ENCODE data around the gene SLIT3.

The SLIT3 gene

DNA sequence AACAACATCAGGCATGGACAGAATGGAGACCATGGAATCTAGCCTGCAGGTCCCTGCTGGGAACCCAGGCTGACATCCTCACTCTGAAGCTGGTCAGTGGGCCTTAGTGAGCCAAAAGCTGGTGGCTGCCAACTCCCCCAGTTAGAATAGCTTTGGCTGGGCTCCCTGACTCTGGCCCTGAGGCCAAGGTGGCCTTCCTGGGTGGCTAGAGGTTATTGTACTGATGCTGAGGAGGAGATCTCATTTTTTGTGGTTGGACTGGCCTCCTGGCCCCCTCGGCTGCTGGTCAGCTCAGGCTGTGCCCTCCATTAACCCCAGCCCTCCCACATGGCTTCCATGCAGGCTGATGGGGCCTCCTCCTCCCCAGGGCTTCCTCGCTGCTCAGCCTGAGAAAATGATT is 620.5 kb downstream of the SLIT3 start:
- H3K9me3 ChIP-seq (ENCODE audit: control insufficient read depth, low read length), result no peaks in the 10 kb centered on the region
- TF ChIP-seq, protein P1, sequence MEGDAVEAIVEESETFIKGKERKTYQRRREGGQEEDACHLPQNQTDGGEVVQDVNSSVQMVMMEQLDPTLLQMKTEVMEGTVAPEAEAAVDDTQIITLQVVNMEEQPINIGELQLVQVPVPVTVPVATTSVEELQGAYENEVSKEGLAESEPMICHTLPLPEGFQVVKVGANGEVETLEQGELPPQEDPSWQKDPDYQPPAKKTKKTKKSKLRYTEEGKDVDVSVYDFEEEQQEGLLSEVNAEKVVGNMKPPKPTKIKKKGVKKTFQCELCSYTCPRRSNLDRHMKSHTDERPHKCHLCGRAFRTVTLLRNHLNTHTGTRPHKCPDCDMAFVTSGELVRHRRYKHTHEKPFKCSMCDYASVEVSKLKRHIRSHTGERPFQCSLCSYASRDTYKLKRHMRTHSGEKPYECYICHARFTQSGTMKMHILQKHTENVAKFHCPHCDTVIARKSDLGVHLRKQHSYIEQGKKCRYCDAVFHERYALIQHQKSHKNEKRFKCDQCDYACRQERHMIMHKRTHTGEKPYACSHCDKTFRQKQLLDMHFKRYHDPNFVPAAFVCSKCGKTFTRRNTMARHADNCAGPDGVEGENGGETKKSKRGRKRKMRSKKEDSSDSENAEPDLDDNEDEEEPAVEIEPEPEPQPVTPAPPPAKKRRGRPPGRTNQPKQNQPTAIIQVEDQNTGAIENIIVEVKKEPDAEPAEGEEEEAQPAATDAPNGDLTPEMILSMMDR (IDR thresholded peaks at IDR 0.05), result no peak
- no peaks in the 10 kb centered on the region for H3K4me1 ChIP-seq
- H3K27me3 ChIP-seq (ENCODE audit: control insufficient read depth, insufficient read depth, low read length), result no peaks in the 10 kb centered on the region
- H3K27ac ChIP-seq, result no peak overlapping the region
- H3K9ac ChIP-seq, result no peak overlapping the region
- no peak overlapping the region for H3K4me3 ChIP-seq (ENCODE audit: low read depth, low read length)
- H3K4me2 ChIP-seq (ENCODE audit: low read length), result no peak overlapping the region
- no peaks in the 10 kb centered on the region for H3K36me3 ChIP-seq (ENCODE audit: control insufficient read depth, insufficient read depth, low read length)
- H3K79me2 ChIP-seq, result no peaks in the 10 kb centered on the region
- no peak overlapping the region for H2AFZ ChIP-seq

DNA sequence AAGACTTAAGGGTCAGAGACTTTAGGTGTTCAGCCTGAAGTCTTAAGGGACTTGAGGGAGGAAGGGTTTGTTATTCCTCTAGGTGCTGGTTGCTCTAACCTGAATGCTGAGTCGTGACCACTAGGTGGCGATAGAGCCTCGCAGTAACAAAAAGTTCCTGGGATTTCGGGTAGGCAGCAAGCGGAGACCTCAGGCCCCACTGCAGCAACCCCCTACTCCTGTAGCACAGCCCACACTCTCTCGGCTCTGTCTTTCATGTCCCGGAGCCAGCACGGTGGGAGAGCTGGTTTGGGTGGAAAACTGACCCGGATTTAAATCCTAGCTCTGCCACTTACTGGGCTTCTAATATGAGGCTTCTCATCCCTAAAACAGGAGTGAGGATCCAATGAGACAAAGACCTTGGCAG is 621.4 kb downstream of the SLIT3 start:
- no peaks in the 10 kb centered on the region for H3K79me2 ChIP-seq
- no peak overlapping the region for H3K4me2 ChIP-seq (ENCODE audit: low read length)
- no peaks in the 10 kb centered on the region for H3K9me3 ChIP-seq (ENCODE audit: control insufficient read depth, low read length)
- H2AFZ ChIP-seq, result no peak overlapping the region
- no peaks in the 10 kb centered on the region for H3K36me3 ChIP-seq (ENCODE audit: control insufficient read depth, insufficient read depth, low read length)
- H3K27ac ChIP-seq, result no peak overlapping the region
- no peak overlapping the region for H3K4me3 ChIP-seq (ENCODE audit: low read depth, low read length)
- no peak overlapping the region for H3K9ac ChIP-seq
- H3K27me3 ChIP-seq (ENCODE audit: control insufficient read depth, insufficient read depth, low read length), result no peaks in the 10 kb centered on the region
- TF ChIP-seq, protein P1 (IDR thresholded peaks at IDR 0.05), result peak; percentile 92
- no peaks in the 10 kb centered on the region for H3K4me1 ChIP-seq

DNA sequence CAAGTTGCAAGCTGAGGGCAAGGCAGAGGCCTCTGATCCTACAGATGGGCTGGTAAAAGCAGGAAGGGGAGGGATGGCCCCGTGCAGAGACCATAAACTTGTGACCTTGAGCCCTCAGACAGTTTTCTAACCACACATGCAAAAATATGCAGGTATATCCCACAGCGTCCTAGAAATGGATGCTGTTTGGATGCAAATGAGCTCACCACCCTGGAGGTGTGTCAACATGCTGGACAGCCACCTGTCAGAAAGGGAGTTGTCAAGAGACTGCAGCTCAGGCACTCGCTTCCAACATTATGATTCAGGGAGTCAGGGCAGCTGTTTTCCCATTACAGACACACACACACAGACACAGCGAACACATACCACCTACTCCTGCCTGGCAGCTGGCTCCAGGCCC is 624.4 kb downstream of the SLIT3 start:
- no peak overlapping the region for H2AFZ ChIP-seq
- no peaks in the 10 kb centered on the region for H3K9me3 ChIP-seq (ENCODE audit: control insufficient read depth, low read length)
- H3K27me3 ChIP-seq (ENCODE audit: control insufficient read depth, insufficient read depth, low read length), result no peaks in the 10 kb centered on the region
- no peaks in the 10 kb centered on the region for H3K79me2 ChIP-seq
- H3K27ac ChIP-seq, result no peak overlapping the region
- H3K4me2 ChIP-seq (ENCODE audit: low read length), result no peak overlapping the region
- TF ChIP-seq, protein P1 (IDR thresholded peaks at IDR 0.05), result no peak
- no peak overlapping the region for H3K9ac ChIP-seq
- no peaks in the 10 kb centered on the region for H3K4me1 ChIP-seq
- no peak overlapping the region for H3K4me3 ChIP-seq (ENCODE audit: low read depth, low read length)
- no peaks in the 10 kb centered on the region for H3K36me3 ChIP-seq (ENCODE audit: control insufficient read depth, insufficient read depth, low read length)

DNA sequence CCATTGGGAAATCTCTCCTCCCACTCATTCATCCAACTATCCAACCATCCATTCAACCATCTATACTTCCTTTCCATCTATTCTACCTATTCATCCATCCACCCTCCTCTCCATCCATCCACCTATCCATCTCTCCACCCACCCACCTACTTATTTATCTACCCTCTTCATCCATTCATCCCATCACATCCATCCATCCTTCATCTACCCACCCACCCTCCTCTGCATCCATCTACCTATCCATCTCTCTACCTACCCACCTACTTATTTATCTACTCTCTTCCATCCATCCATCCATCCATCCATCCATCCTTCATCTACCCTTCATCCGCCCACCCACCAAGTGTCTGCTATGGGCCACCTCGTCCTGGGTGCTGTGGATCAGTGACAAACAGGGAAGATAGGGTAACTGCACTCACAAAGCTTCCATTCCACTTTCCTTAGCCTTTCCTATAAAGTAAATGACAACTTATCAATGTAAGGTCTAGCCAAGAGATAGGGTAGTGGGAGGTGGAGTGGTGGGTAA is 625.0 kb downstream of the SLIT3 start:
- TF ChIP-seq, protein P1 (IDR thresholded peaks at IDR 0.05), result no peak
- Histone ChIP-seq H3K27me3 (ENCODE audit: control insufficient read depth, insufficient read depth, low read length) (no peaks in the 10 kb centered on the region), H3K36me3 (ENCODE audit: control insufficient read depth, insufficient read depth, low read length) (no peaks in the 10 kb centered on the region), H3K79me2 (no peaks in the 10 kb centered on the region), H2AFZ (no peak overlapping the region), H3K9me3 (ENCODE audit: control insufficient read depth, low read length) (no peaks in the 10 kb centered on the region), H3K9ac (no peak overlapping the region), H3K27ac (no peak overlapping the region), H3K4me1 (no peaks in the 10 kb centered on the region), H3K4me2 (ENCODE audit: low read length) (no peak overlapping the region), H3K4me3 (ENCODE audit: low read depth, low read length) (no peak overlapping the region)

DNA sequence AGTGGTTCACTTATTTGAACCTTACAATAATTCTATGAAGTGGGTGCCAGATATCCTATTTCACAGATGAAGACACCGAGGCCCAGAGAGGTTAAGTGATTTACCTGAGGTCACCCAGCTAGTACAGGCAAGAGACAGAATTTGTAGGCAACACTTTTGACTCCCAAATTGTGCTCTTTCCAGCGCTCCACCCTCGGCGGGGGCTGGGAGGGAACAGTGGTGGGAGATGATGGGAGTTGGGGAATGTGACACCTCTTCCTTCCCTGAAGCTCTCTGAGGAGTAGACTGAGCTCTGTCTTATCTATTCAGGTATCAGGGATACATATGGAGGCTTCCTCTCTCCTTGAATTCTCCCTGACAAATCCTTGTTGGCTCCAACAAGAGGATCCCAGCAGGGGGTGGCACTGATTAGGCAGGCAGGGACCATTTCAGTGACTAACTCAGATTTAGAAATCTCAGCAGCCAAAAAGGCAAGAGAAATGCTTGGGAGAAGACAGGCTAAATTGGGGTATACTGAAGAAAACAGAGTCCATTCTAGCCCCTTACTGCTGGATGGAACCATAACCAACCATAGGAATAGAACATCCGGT is 626.0 kb downstream of the SLIT3 start:
- Histone ChIP-seq H3K4me1 (no peaks in the 10 kb centered on the region), H3K9me3 (ENCODE audit: control insufficient read depth, low read length) (no peaks in the 10 kb centered on the region), H3K36me3 (ENCODE audit: control insufficient read depth, insufficient read depth, low read length) (no peaks in the 10 kb centered on the region), H3K4me3 (ENCODE audit: low read depth, low read length) (no peak overlapping the region), H3K27ac (no peak overlapping the region), H3K9ac (no peak overlapping the region), H3K27me3 (ENCODE audit: control insufficient read depth, insufficient read depth, low read length) (no peaks in the 10 kb centered on the region), H2AFZ (no peak overlapping the region), H3K4me2 (ENCODE audit: low read length) (no peak overlapping the region), H3K79me2 (no peaks in the 10 kb centered on the region)
- TF ChIP-seq, protein P1 (IDR thresholded peaks at IDR 0.05), result no peak
